RWPE2 (cell line): ENCODE results near the gene NT5M.

ENCODE experiments used
- ATAC-seq: fragments of 200-7000 bp; cut with Tn5 transposase; 3 replicates; pipeline ENCODE4 v1.9.1; 2021; ENCODE audit warnings: low read depth
- DNase-seq: peaks from one replicate; pipeline ENCODE4 v3.0.0-alpha.2; 2020; ENCODE audit warnings: low spot score
- H3K27ac ChIP-seq: fragments of 450-650 bp; 2 replicates; pipeline ENCODE4 v1.5.1; 2017; ENCODE audit warnings: mild to moderate bottlenecking; ENCODE audit not compliant: poor library complexity, severe bottlenecking
- H3K27me3 ChIP-seq: fragments of 250-450 bp; sonication (Bioruptor Pico); 2 replicates; pipeline ENCODE4 v1.5.1; 2021; ENCODE audit warnings: mild to moderate bottlenecking, moderate library complexity; ENCODE audit not compliant: insufficient read depth, poor library complexity, severe bottlenecking
- H3K36me3 ChIP-seq: fragments of 250-450 bp; sonication (Bioruptor Pico); 2 replicates; pipeline ENCODE4 v1.5.1; 2020; ENCODE audit warnings: low read depth, mild to moderate bottlenecking, moderate library complexity
- H3K4me1 ChIP-seq: fragments of 250-450 bp; sonication (Bioruptor Pico); 2 replicates; pipeline ENCODE4 v1.5.1; 2021; ENCODE audit warnings: mild to moderate bottlenecking, moderate library complexity; ENCODE audit not compliant: insufficient read depth, poor library complexity, severe bottlenecking
- H3K4me3 ChIP-seq: fragments of 250-450 bp; sonication (Bioruptor Pico); 2 replicates; pipeline ENCODE4 v1.5.1; 2021; ENCODE audit warnings: mild to moderate bottlenecking, moderate library complexity; ENCODE audit not compliant: severe bottlenecking
- H3K9me3 ChIP-seq: fragments of 250-450 bp; sonication (Bioruptor Pico); 2 replicates; pipeline ENCODE4 v1.5.1; 2021; ENCODE audit warnings: mild to moderate bottlenecking, moderate library complexity; ENCODE audit not compliant: severe bottlenecking
- CTCF ChIP-seq: fragments of 450-650 bp; IDR thresholded peaks from one replicate; pipeline ENCODE4 v1.5.1; 2017; ENCODE audit warnings: mild to moderate bottlenecking, moderate library complexity; ENCODE audit not compliant: poor library complexity, severe bottlenecking

NT5M gene

DNA sequence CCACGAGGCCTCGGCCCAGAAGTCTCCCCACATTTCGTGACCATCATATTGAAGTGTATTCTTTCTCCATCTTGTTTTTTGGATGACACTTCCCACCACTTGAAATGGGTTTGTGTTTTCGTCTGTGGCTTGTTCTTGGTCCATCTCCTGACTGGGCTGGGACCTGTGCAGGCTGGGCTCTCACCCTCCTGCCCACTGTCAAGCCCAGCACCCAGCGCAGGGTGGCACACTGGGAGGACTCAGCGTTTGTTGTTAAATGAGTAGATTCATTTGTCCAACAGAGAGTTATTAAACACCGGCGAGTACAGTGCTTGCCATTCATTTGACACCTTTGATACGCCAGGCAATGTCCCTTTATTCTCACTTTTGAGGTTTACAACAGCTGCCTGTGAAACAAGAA, 22.6 kb downstream of the NT5M start:
- no peak for DNase-seq
- ATAC-seq = no peak
- Histone ChIP-seq H3K4me1 (no peaks in the 10 kb centered on the region), H3K36me3 (no peaks in the 10 kb centered on the region), H3K9me3 (no peaks in the 10 kb centered on the region), H3K4me3 (no peak overlapping the region), H3K27ac (no peak overlapping the region), H3K27me3 (no peaks in the 10 kb centered on the region)
- no peak for TF ChIP-seq CTCF

- no peak for ATAC-seq
Observed at GRCh38 chr17:17326275-17326875, 23.2 kb downstream of the NT5M start.

DNA sequence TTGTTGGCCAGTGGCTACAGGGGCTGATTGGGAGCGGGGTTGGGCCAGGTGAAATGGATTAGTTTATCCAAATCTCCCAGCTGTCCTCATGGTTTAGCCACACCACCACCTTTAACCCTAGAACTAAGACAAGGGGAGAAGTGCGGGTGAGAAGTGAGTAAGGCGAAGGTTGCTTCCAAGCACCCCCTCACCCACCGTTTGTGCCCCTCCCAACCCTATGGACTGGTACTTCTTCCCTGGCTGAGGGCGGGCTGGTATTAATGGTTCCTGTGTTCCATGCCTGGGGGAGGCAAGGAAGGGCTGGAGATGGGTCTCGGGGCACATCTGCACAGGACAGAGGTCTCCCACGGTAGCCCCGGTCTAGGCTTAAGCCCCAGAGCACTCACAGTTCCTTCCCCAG, 25.1 kb downstream of the NT5M start:
- Histone ChIP-seq H3K27ac (no peak overlapping the region), H3K27me3 (no peaks in the 10 kb centered on the region), H3K36me3 (no peaks in the 10 kb centered on the region), H3K4me3 (no peak overlapping the region), H3K9me3 (no peaks in the 10 kb centered on the region), H3K4me1 (no peaks in the 10 kb centered on the region)
- DNase-seq (no peak), ATAC-seq (no peak)
- no peak for TF ChIP-seq CTCF

More at GRCh38 chr17:17326275-17326875, 23.2 kb downstream of the NT5M start:
- TF ChIP-seq CTCF = no peak
- Histone ChIP-seq H3K4me3 (no peak overlapping the region), H3K9me3 (no peaks in the 10 kb centered on the region), H3K27ac (no peak overlapping the region), H3K36me3 (no peaks in the 10 kb centered on the region), H3K4me1 (no peaks in the 10 kb centered on the region), H3K27me3 (no peaks in the 10 kb centered on the region)
- no peak for DNase-seq

DNA sequence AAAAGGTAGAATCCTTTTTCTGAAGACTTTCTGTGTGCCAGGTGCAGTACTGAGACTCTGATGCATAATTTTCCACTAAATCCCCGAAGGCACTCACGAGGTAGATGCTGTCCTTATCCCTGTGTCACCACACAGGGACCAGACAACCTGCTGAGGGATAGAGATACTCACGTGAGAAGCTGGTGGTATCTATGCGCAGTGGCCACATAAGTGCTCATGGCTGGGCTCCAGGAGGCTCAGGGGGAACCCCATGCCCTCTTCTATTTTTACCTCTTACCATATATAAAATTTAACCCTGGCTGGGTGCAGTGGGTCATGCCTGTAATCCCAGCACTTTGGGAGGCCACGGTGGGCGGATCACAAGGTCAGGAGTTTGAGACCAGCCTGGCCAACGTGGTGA, 38.3 kb downstream of the NT5M start:
- TF ChIP-seq CTCF = no peak
- H3K9me3 ChIP-seq = no peaks in the 10 kb centered on the region
- H3K27me3 ChIP-seq = no peaks in the 10 kb centered on the region

GRCh38 chr17:17342242-17342945, 39.2 kb downstream of the NT5M start:
- no peaks in the 10 kb centered on the region for H3K4me1 ChIP-seq
- no peak for ATAC-seq
- no peak overlapping the region for H3K4me3 ChIP-seq

More for the DNA sequence above, 38.3 kb downstream of the NT5M start:
- no peak overlapping the region for H3K27ac ChIP-seq
- no peaks in the 10 kb centered on the region for H3K4me1 ChIP-seq
- DNase-seq (no peak), ATAC-seq (no peak)
- no peaks in the 10 kb centered on the region for H3K36me3 ChIP-seq
- no peak overlapping the region for H3K4me3 ChIP-seq

More at GRCh38 chr17:17342242-17342945, 39.2 kb downstream of the NT5M start:
- no peak overlapping the region for H3K27ac ChIP-seq
- no peaks in the 10 kb centered on the region for H3K27me3 ChIP-seq
- H3K36me3 ChIP-seq = no peaks in the 10 kb centered on the region
- H3K9me3 ChIP-seq = no peaks in the 10 kb centered on the region
- TF ChIP-seq CTCF = no peak
- no peak for DNase-seq
